ENCODE results near the gene CASP14.
"Not testable (repeated sequence)": the region's sequence is repeated elsewhere in the genome, so short reads cannot be mapped to it uniquely, and the experiment has no call there.

Gene CASP14

GRCh38 chr19:15072930-15073647 lies 23.8 kb downstream of the CASP14 start:
- no peak for DNase-seq

- no peak for DNase-seq
These were observed 25.1 kb downstream of the CASP14 start for GRCh38 chr19:15074371-15074770.

DNA sequence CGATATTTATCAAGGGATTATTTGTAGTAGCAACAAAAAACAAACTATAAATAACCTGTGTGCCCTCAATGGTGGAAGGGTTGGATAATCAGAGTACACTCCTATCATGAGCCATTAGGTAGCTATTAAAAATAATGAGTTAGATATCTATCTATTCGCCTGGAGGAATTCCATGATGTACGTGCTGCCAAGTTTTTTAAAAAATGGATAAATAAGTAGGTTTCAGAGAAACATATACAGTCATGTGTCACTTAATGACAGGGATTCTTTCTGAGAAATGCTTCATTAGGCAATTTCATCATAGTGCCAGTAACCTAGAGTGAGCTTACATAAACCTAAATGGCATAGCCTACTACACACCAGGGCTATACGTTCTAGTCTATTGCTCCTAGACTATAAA lies 26.5 kb downstream of the CASP14 start:
- no peak for DNase-seq

DNA sequence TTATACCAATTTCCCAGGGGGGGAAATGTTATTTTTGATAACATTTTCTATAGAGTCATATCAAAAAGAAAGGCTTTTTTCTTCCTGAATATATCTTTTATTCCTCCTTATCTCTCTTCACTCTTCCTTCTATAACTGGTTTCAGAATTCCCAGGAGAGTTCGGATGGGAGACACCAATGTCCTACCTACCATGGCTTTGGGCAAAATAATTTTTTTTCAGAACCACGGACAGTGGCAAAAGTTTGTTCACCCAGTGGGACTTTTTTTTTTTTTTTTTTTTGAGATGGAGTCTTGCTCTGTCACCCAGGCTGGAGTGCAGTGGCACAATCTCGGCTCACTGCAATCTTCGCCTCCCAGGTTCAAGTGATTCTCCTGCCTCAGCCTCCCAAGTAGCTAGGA lies 30.7 kb downstream of the CASP14 start:
- DNase-seq = not testable (repeated sequence)

GRCh38 chr19:15081911-15082310 lies 32.6 kb downstream of the CASP14 start, which contains the start of gene OR1I1:
Gene OR1I1 (plus strand): TSS chr19:15082211. CDS start chr19:15087066, 4,855 bp downstream.
- DNase-seq = no peak

DNA sequence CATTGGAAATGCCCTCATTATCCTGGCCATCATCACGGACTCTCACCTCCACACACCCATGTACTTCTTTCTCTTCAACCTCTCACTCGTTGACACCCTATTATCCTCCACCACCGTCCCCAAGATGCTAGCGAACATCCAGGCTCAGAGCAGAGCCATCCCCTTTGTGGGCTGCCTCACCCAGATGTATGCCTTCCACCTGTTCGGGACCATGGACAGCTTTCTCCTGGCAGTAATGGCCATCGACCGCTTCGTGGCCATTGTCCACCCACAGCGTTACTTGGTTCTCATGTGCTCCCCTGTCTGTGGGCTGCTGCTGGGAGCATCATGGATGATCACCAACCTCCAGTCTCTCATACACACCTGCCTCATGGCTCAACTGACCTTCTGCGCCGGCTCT lies 37.9 kb downstream of the CASP14 start:
- no peak for DNase-seq

DNA sequence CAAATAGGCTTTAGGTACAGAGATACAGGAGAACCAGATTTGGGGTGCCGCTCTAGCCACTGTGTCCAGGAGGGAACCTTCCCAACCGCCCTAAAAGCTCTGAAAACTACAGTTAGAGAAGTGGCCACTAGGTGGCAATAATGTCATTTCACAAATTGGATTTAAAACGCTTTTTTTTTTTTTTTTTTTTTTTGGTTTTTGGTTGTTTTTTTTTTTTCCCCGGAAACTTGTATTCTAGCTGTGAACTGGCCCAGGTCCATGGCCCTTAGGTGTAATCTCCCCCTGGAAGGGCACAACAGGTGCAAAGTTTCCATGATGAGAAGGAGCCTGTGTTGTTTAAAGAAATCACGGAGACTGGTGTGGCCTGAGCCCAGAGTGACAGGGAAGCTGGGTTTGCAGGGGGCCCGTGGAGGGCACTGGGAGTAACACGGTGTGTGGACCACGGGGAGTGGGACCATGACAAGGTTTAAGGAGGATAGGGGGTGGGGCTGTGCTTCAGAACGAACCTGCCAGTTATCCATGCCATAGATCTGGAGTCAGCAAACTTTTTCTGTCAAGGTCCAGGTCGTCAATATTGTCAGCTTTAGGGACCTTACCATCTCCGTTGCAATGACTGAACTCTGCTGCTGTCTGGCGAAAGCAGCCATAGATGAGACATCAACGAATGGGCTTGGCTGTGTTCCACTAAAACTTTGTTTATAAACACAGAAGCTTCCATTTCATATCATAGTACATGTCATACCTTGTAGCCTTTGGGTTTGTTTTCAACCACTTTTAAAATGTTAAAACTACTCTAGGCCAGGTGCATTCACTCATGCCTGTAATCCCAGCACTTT lies 42.9 kb downstream of the CASP14 start:
- DNase-seq = peak; percentile 82

- DNase-seq = no peak
These were observed 43.7 kb downstream of the CASP14 start for GRCh38 chr19:15093001-15093400.

DNA sequence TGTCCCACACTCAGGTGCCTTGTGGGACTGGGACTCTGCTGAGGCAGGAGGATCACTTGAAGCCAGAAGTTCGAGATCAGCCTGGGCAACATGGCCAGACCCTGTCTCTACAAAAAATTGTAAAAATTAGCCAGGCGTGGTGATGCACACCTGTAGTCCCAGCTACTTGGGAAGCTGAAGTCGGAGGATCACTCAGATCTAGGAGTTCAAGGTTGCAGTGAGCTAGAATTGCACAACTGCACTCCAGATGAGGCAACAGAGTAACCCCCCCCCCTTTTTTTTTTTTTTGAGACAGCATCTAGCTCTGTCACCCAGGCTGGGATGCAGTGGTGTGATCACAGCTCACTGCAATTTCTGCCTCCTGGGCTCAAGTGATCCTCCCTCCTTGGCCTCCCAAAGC lies 46.9 kb downstream of the CASP14 start:
- no peak for DNase-seq

DNA sequence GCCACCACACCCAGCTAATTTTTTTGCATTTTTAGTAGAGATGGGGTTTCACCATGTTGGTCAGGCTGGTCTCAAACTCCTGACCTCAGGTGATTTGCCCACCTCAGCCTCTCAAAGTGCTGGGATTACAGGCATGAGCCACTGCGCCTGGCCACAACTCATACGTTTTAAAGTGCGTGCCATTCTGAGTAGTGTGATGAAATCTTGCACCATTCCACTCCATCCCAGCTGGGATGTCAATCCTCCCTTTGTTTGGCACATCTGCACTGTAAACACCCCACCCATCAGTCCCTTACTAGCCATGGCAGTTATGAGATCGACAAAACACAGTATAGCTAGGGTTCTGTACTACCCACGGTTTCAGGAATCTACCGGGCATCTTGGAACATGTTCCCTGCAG lies 48.7 kb downstream of the CASP14 start:
- DNase-seq = not testable (repeated sequence)

- no peak for DNase-seq
These were observed 49.2 kb downstream of the CASP14 start for GRCh38 chr19:15098460-15098859.

DNA sequence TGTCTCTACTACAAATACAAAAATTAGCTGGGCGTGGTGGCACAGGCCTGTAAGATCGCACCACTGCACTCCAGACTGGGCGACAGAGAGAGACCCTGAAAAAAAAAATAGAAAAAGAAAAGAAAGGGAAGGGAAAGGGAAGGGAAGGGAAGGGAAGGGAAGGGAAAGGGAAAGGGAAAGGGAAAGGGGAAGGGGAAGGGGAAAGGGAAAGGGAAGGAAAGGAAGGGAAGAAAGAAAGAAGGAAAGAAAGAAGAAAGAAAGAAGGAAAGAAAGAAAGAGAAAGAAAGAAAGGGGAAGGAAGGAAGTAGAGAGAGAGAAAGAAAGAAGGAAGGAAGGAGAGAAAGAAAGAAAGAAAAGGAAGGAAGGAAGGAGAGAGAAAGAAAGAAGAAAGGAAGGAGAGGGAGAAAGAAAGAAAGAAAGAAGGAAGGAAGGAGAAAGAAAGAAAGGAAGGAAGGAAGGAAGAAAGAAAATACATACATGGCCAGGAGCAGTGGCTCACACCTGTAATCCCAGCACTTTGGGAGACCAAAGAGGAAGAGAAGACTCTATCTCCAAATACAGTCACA lies 49.8 kb downstream of the CASP14 start:
- DNase-seq = no peak

- peak; percentile 59 for DNase-seq
These were observed 52.3 kb downstream of the CASP14 start for GRCh38 chr19:15101479-15102082.

DNA sequence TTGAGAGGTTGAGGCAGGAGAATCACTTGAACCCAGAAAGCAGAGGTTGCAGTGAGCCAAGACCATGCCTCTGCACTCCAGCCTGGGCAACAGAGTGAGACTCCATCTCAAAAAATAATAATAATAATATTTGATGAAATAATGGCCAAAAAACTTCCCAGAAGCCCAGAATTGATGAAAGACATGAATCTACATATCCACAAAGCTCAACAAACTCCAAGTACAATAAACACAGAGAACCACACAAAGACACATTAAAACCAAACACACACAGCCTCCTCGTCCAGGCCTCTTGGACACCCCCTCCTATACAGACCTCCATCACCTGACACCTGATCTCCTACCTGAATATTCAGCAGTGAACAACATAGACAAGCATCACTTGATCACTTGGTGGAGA lies 54.7 kb downstream of the CASP14 start:
- no peak for DNase-seq

DNA sequence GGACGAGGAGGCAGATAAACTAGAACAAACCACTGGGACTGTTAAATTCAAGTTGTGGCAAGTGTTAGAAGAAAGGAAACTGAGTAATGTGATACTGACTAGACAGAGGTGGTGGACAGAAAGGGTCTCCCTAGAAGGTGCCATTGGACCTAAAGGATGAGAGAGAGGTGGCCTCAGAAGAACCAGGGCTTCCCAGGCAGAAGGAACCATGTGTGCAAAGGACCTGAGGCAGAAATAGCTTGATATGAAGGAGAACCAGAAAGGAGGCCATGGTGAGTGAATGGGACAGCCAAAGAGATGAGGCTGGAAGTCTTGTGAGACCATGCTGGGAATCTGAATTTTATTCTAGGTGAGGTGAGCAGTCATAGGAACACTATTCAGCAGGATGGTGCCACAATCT lies 55.1 kb downstream of the CASP14 start:
- no peak for DNase-seq

DNA sequence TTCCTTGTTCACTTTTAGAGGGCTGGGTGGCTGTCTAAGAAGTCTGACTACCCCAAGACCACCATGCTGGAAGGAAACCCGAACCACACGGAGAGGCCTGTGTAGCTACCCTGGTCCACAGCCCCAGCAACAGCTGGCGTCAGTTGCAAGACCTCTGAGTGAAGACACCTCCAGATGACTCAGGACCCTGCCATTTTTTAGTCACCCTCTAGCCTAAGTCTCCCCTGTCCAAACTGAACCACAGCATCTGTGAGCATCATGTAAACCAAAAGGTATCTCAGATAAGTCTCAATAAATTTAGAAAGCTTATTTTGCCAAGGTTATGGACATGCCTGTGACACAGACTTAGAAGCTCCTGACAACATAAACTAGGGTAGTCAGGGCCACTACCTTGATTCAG lies 55.8 kb downstream of the CASP14 start:
- DNase-seq = no peak

DNA sequence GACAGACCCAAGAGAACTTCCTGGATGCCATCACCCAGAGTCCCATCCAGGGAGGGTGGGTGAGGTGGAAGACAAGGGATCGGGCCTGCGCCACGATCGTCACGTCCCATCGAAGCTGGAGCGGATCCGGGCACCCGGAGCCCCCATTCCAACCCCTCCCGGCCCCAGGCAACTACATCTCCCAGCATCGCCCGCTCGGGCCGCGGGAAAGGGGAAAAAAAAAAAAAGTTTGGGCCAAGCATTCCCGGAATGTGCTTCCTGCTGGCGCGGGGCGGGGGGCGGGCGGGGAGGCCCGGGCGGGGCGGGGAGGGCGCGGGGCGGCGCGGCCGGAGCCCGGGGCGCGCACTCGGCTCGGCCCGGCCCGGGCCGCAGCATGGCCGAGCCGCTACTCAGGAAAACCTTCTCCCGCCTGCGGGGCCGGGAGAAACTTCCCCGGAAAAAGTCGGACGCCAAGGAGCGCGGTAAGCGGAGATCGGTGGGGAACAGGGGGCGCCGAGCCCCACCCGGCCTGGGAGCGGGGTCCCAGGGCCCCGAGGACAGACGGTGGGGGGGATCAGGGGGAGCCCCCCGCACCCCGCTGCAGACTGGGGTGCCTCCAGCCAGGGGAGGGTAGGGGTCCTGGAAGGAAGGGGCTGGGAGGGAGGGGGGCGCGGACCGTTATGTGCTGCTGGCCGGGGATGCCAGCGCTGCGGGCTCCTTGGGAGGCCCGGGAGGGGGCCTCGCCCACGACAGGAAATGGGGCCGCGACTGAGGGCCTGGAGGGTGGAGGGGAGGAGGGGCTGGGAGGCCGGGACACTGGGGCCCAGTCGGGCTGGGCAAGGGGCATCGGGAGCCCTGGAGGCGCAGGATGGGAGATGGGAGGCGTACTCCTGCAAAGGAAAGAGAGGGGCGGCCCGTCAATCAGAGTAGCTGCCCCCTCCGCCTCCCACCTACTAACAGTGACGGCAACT lies 58.1 kb downstream of the CASP14 start, which contains the start of gene SYDE1:
SYDE1 (plus strand) TSS at position 341 of the 950 bp plus-strand sequence; CDS start at position 374, 33 bp downstream.
- no peak for DNase-seq
